DMS 273 treated with DMSO at 0.1 percent for 48 hours (cell line): ENCODE data around the gene TBC1D7.

Experiments
- DNase-seq: peaks from one replicate; lab custom pipeline; 2025; lab: John Stamatoyannopoulos, UW

The TBC1D7 gene

DNA sequence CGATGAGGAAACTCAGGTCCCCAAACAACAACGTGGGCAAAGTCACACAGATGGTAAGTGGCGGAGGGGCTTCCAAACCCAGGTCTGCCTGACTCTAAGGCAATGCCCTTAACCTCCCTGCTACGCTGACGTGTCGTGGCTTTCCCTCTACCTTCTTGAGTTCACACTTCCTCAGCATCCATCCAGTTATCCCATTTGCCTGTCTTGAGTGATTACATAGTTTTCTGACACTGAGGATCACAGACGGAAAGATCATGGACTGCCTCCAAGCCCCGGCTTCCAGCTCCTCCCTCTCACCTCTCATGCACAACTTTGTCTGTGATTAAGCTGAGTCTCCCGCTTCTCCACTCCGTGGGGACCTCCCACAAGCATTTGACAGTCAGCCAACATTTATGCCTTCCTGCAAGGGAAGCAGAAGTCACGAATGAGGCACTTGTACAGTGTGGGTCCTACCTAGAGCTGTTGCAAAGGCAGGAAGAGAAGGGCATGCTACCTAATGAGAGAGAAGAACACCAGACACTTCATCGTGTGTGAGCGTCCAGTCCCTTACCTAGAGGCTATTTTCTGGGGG lies 33.8 kb downstream of the TBC1D7 start:
- no peak for DNase-seq

DNA sequence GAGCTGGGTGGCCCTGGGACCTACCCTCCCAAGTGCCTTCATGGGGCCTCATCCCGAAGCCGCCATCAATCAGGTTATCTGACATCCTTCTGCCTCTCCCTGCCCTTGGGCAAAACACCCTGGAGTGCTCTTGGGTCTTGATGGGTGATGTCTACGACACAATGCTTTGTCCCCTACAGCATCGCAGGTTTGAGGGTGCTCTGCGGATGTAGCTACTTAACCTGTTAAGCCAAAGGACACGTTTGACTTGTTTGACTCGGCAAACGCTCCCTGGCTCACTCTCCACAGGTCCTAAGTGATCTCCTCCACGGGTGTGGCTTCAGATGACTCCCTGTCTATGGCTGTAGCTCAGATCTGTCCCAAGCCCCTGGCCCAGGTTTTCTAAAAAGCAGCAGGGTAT lies 35.6 kb downstream of the TBC1D7 start:
- DNase-seq = no peak

DNA sequence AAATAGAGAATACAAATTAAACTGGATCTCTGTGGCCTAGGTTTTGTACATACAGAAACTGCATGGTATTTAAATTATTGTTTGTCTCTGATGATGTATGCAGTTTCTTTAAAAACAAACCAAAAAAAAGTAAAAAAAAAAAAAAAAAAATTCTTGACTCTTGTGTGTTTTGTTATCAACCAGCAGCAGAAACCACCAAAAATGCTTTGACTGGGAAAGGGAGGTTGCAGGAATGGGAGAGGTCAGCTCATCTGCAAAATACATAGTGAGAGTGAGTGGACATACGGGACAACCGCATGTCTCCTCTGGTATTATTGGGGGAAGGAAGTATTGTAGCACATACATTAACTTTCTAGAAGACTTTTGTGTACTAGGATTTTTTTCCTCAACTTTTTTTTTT lies 38.0 kb downstream of the TBC1D7 start:
- no peak for DNase-seq

DNA sequence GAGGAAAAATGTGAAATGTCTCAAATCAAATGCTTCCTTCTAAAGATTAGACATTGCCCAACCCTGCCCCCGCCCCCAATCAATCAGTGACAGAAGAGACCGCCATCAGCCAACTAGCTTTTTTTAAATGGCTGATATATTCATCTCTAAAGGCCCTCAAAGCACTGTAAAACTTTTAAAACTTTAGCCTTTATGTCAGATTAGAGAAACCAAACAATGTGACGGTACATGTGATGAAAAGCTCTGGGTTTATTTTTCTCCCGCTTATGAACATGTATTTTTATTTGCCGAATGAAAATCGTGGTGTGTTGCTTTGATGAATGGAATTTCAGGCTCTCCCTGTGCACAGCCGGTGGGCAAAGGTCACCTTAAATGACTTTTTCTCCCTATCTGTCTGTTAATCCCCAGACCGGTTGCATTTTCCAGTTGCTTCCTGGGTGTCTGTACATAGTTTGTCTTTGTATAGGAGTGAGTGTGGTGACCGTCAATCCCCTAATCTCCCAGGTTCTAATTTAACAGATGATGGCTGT lies 38.5 kb downstream of the TBC1D7 start:
- no peak for DNase-seq

DNA sequence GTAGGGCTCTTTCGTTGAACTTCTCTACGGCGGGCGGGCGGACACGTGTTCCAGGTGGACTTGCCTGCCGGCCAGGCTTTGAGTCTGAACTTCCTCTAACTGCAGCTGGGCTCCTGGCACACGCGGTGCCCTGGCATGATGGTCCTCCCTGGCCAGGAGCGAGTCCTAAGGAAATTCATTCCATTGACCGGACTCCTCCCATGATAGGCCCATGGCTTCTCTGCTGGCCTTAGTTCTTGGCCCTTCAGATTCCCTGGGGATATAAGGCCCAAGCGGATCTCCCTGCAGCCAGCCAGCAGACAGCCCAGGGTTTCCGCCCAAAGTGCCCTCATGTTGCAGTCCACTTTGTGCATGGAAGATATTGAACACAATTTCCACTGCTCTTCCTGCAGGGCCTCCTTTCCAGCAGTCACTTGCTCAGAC lies 39.4 kb downstream of the TBC1D7 start:
- no peak for DNase-seq

DNA sequence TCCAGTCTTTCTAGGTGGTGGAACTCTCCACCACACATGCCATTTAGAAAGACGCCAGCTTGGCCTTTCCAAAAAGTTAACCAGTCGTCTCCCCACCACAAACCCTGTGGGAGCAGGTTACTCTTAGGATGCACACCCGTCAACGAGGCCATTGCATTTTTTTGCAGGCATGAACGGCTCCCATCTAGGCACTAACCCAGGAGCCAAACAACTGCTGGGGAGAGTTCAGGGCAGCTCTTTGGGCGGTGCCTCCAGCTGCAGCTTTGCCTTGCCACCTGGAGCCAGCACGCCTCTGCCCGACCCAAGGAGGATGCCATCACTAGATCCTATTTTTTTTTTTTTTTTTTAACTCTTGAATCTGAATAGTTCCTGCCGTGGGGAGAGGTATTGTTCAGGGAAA lies 39.9 kb downstream of the TBC1D7 start:
- DNase-seq = no peak

DNA sequence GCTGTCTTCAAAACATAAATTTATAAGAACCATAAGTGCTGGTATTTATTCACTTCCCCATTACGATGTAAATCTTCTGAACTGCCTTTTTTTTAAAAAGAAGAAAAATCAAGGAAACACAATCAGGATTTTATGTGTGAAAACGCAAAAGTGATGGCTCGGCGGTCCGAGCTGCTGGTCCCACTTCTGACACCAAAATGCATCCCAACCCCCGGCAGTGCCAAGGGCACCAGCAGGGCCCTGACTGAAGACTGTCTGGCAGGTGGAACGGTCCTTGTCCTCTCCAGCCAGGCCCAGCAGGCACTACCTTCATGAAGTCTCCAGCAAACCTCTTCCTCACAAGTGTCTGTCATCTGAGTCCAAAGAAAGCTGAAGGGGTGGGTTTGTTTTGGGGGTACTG lies 41.2 kb downstream of the TBC1D7 start:
- DNase-seq = no peak

- no peak for DNase-seq
These were observed 42.2 kb downstream of the TBC1D7 start for GRCh38 chr6:13286181-13286580.

- DNase-seq = no peak
These were observed 42.6 kb downstream of the TBC1D7 start for GRCh38 chr6:13285705-13286104.

- DNase-seq = no peak
These were observed 43.7 kb downstream of the TBC1D7 start for GRCh38 chr6:13284646-13285045.

DNA sequence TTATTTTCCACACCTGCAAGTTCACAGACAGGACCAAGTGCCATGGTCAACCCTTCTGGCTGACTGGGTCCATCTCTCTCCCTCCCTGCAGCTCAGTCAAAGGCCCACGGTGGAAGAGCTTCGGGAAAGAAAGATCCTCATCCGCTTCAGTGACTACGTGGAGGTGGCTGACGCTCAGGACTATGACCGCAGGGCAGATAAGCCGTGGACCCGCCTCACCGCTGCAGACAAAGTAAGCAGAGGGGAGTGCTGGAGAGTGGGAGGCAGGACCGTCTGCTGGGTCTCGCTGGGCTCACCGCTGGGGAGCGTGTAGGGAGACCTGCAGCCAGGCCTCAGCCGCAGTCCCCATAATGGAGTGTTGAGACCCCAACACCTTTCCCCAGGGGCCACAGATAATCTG lies 45.0 kb downstream of the TBC1D7 start:
- no peak for DNase-seq

- DNase-seq = no peak
These were observed 45.8 kb downstream of the TBC1D7 start for GRCh38 chr6:13282393-13283069.

DNA sequence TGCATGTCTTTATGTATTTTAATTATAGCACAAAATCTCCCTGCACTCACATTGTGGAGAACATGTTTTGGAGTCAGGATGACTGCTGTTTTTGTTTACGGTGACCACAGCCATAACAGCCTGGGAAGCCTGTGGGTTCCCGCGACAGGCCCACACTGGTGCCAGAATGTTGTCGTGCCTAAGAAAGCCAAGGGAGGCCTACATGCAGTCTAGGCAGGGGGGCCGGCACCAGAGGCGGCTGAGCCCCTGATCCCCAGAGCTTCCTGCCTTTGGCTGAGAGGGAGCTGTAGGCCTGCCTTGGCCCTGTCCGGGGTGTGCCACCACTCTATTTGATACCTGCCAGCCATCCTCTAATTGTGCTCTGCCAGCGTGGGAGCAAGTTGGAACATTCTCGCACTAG lies 46.7 kb downstream of the TBC1D7 start:
- DNase-seq = no peak

- DNase-seq = no peak
These were observed 48.1 kb downstream of the TBC1D7 start for GRCh38 chr6:13280254-13280653.

DNA sequence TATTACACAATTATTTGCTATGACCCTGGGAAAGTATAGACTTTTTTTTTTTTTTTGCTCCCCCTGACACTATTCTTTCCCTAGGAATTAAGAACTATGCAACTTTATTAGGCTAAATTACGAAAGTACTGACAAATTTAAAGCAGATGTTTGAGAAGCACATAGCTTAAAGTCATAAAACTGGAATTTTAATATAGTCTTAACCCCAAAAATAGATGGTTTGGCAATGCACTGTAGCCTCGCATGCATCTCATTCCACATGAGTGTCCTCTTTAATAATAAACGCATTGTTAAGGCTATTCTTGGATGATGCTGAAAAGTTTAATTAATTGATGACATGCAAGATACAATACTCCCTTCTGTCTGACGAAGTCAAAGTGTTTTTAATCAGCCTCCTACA lies 49.3 kb downstream of the TBC1D7 start:
- DNase-seq = no peak

GRCh38 chr6:13278164-13278563 lies 50.2 kb downstream of the TBC1D7 start:
- DNase-seq = no peak

GRCh38 chr6:13277231-13277630 lies 51.1 kb downstream of the TBC1D7 start:
- no peak for DNase-seq

DNA sequence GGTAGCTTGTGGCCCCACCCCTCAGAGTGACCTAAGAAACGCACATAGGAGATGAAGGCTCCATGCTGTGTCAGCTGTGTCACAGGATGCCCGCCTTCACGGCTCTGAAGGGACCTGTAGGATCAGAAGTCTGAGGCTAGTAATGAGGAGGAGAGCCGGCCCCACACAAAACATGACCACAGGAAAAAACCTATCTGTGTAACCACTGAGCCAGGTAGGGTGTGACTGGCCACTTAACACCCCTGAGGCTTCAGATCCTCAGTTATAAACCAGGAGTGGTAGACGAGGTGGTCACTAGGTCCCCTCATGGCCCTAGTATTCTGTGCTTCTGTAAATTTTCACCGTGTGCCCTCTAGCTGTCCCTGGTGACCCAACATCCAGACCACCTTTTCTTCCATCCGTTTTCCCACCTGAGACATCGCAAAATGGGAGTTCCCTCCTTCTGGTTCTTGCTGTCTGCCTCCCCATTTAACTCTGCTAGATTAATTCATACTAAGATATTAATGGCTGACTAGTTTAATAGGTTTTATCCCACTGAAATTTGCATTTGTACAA lies 52.8 kb downstream of the TBC1D7 start:
- DNase-seq = no peak

GRCh38 chr6:13274707-13275434 lies 53.5 kb downstream of the TBC1D7 start:
- no peak for DNase-seq

DNA sequence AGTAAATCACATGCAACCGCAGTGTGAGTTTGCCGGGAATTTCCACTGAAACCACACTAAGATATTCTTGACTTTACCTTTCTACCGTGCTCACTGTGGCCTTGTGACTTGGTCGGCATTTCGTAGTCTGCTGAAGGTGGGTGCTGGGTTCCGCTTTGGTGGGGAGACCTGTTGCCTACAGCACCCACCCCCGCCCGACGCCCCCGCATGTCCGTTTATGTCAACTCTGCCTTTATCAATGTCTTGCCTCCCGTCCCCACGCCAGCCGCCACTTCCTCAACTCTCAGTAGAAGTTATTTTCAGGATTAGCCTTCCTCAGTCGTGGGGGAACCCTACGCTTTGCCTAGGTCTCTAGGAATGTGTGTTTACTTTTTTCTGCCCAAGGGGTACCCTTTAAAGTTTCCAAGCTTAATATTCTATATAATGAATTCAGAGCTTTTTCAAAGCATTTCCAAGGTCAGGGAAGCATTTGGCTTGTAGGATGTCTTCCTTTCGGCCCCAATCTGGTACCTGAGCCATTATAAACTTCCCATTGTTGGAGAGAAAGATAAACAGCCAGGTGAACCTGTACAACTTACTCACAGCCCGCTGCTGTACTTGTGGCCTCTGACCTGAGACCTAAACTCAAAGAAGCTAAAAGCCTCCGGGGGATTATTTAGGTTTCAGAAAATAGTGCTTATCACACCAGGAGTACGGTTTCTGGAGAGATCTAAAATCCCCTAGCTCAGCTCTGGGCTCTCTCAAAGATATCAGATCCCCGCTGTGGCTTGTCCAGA lies 54.2 kb downstream of the TBC1D7 start:
- no peak for DNase-seq

DNA sequence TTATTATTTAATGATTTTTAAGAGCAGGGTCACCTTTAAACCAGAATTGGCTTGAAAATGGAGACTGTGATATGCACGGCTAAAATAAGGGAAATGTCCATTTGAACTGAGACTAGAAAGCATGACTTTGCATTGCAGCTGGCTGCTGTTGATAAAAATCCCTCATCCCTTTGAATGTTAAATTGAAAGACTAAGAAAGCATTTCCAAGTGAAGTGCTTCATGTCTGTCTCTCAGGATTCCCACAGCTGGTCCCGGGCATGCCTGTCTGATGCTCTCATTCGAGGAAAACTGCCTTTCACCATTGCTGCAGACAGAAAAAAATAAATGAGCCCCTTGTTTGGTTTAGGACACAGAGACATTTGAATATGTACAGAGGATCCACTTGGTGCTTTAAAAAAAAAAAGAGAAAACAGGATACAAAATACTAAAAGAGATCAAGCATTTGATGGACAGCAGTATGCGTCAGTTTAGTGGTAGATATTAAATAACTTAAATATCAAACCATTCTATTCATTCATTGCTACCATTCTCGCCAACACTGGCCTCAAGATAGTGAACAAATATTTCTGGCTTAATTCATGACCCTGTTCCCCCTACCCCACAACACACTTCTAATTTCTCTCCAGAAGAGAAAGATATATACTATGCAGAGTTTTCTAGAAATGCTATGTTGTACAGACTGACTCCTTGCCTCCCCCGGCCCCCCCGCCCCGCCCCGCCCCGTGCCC lies 55.0 kb downstream of the TBC1D7 start:
- DNase-seq = no peak
